Motor neuron (in vitro differentiated cells): ENCODE results near the gene UBA7. TPM values are rescaled to one million over a fixed set of nuclear protein-coding genes. Genes with fewer than 3 reads are reported as not detected.

Experiments
- ATAC-seq, 8 experiments: fragments of 200-7000 bp; cut with Tn5 transposase; replicated peaks in 6 of 8; 2 replicates each; pipeline ENCODE4 v1.8.0; 2021; ENCODE audit warnings: mild to moderate bottlenecking in 8 of 8, moderate library complexity in 8 of 8
- H3K27ac ChIP-seq, 2 donors: fragments of 250-450 bp; sonication (Bioruptor Pico); 2 replicates each; pipeline ENCODE4 v1.9.0; 2021; ENCODE audit warnings: antibody characterized with exemption in 2 of 2, mild to moderate bottlenecking in 2 of 2, moderate library complexity in 1 of 2
- H3K4me1 ChIP-seq, 2 donors: fragments of 250-450 bp; sonication (Bioruptor Pico); replicated peaks in 1 of 2; 2 replicates each; pipeline ENCODE4 v1.6.1; 2021; ENCODE audit warnings: antibody characterized with exemption in 2 of 2, mild to moderate bottlenecking in 2 of 2, moderate library complexity in 1 of 2
- H3K4me3 ChIP-seq, 5 donors: fragments of 250-450 bp; sonication (Bioruptor Pico); 2 replicates each; pipeline ENCODE4 v1.9.0; 2021; ENCODE audit warnings: antibody characterized with exemption in 5 of 5, mild to moderate bottlenecking in 5 of 5, moderate library complexity in 4 of 5
- WGBS, 10 experiments: fragments of 450-650 bp; shearing (Covaris generic); methylation state at CpG; one replicate each; pipeline ENCODE4 v1.0.0; 2022; 5-methylcytosine and 5-hydroxymethylcytosine counted together
- in situ Hi-C, 9 experiments: fragments of 400-800 bp; cut with MboI; loops; one replicate each; pipeline ENCODE4 v1.15.0; 2021; ENCODE audit warnings: low sequenced_read_pairs in 9 of 9, low pct_unique_long_range_greater_than_20kb in 2 of 9; ENCODE audit not compliant: unreplicated experiment in 9 of 9
- total RNA-seq, 8 experiments: library from RNA; unstranded; fragments of 300-600 nt; gene quantifications; 2 replicates each; pipeline versions ENCODE4 v1.2.3 to v1.2.4, GENCODE V29; 2022

Gene UBA7, protein sequence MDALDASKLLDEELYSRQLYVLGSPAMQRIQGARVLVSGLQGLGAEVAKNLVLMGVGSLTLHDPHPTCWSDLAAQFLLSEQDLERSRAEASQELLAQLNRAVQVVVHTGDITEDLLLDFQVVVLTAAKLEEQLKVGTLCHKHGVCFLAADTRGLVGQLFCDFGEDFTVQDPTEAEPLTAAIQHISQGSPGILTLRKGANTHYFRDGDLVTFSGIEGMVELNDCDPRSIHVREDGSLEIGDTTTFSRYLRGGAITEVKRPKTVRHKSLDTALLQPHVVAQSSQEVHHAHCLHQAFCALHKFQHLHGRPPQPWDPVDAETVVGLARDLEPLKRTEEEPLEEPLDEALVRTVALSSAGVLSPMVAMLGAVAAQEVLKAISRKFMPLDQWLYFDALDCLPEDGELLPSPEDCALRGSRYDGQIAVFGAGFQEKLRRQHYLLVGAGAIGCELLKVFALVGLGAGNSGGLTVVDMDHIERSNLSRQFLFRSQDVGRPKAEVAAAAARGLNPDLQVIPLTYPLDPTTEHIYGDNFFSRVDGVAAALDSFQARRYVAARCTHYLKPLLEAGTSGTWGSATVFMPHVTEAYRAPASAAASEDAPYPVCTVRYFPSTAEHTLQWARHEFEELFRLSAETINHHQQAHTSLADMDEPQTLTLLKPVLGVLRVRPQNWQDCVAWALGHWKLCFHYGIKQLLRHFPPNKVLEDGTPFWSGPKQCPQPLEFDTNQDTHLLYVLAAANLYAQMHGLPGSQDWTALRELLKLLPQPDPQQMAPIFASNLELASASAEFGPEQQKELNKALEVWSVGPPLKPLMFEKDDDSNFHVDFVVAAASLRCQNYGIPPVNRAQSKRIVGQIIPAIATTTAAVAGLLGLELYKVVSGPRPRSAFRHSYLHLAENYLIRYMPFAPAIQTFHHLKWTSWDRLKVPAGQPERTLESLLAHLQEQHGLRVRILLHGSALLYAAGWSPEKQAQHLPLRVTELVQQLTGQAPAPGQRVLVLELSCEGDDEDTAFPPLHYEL
- 10 to 100 TPM in 4 of 8 experiments, 1 to 10 TPM in 3, under 1 TPM in 1; 0.96 to 46.3 (median 11.0) TPM for total RNA-seq

DNA sequence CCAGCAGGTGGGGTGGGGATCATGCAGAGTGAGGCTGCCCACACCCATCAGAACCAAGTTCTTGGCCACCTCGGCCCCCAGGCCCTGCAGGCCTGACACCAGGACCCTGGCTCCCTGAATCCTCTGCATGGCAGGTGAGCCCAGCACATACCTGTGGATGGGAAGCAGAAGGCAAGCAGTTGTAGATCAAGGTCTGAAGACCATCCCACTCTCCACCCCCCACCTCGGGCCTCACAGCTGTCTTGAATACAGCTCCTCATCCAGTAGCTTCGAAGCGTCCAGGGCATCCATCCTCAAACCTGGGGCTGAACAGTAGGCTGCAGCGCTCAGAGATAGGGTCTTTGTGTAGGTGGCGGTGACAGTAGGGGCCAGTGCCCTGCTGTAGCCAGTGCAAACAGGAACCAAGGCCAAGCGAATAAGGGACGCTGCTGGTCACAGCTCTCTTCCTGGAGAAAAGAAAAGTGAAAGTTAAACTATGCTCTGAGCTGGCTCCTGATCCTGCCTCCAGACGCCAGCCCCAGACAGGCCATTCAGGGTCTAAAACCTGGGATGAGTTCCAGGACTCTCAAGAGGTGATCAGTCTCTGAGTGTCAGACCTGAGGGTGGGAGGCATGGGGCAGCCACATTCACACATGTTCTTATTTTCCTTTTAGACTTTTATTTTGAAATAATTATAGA, at the start of gene UBA7:
TSS of gene UBA7 (minus strand) at position 457 of the 678 bp plus-strand sequence. CDS start at position 291, 166 bp downstream.
- ATAC-seq, result peak; percentile 33 to 97 (median 90)
- peak within 1 kb of the TSS in 1 of 2 donors; percentile 62 for H3K27ac ChIP-seq
- in situ Hi-C loops, result loop anchor here in 1 of 9 experiments (25.0 kb wide), 1 partner anchor 99 kb away; the partner anchor contains the start of gene MST1R
- no peak within 1 kb of the TSS for H3K4me3 ChIP-seq
- peaks cover 0 to 4% of the 10 kb centered on the region in 2 donors for H3K4me1 ChIP-seq
- WGBS, 10 experiments, result 0 to 82% (median 71%) methylated on average over 1 to 7 of the region's 9 CpGs; no CpG with 5 or more reads in 5 of the 10 experiments

DNA sequence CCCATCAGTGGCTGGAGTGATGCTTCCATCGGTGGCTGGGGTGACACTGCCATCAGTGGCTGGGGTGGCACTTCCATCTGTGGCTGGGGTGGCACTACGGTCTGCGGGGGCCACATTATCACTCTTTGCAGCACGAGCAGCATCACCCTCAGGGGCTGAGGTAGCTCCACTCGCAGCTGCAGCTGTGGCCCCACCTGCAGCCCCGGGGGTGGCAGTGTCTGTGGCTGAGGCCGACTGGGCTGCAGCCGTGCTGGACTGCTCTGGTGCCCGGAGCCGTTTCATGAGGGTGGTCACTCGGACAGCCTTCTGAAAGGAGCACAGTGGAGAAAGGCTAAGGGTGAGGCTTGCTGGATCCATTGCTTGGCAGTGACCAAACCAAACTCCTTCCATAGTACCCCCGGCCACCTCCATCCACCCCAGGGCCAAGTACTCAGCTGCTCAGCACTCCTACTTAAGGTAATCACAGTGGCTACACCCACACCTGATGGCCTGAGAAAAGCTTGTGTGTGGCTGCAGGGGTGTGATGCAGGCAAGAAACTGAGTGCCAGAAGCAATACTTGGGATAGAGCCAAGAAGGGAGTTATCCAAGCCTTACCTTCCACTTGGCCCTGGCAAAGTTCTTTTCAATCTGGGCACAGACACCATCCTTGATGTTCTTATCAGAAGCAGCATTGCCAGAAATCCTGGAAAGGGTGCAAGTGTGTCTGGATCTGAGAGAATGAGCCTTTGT, 46.0 kb upstream of the UBA7 start:
- H3K27ac ChIP-seq, result no peak overlapping the region
- peaks cover 10 to 11% of the 10 kb centered on the region in 2 donors for H3K4me1 ChIP-seq
- in situ Hi-C loops, result no loop called here
- WGBS, 10 experiments, result no CpG with 5 or more reads among the region's 12 CpGs
- ATAC-seq, result no peak
- no peak overlapping the region for H3K4me3 ChIP-seq

DNA sequence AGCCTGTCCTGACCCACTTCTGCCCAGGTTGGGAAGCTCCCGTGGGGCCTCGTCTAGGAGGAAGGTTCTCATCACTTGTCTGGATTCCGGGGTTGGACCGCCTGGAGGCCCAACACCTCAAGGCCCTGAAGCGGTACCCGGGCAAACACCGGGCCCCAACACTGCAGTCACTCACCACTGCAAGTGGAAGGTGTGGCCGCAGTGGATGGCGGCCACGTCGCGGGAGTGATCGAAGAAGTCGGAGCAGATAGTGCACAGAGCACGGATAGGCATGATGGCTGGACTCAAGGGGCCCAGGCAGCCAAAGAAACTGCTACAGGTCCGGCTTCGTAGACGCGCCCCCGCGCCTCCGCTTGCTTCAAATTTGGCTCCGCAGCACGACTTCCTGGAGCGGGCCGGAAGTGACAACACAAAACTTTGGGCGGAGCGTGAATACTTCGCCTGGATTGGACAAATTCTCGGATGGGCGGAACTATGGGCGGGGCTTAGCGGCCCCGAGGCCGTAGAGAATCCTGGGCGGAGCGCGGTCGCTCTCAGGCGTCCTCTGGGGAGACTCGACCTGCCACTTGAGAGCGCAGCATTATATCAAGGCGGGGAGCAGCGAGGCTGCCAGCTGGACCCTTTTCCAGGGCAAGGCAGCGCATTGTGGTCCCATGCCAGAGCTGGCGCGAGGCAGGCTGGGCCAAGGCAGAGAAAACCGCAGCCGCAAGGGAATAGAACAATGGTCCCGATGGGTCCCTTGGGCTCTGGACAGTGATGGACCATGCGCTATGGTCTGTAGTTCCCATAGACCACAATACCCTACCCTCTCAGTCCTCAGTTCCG, 42.6 kb upstream of the UBA7 start, which contains the start of gene TRAIP:
TSS of gene TRAIP (minus strand) at position 384 of the 825 bp plus-strand sequence. CDS start at position 273, 111 bp downstream.
- 0 to 40% (median 8%) methylated on average over 1 to 22 of the region's 52 CpGs; no CpG with 5 or more reads in 3 of the 10 experiments for WGBS, 10 experiments
- Histone ChIP-seq H3K27ac (peak within 1 kb of the TSS; percentile 64 to 81), H3K4me3 (peak within 1 kb of the TSS; percentile 45 to 76 (median 53)), H3K4me1 (peaks cover 6 to 9% of the 10 kb centered on the region in 2 donors)
- in situ Hi-C loops, result no loop called here
- peak; percentile 98 to 99 (median 99) for ATAC-seq

DNA sequence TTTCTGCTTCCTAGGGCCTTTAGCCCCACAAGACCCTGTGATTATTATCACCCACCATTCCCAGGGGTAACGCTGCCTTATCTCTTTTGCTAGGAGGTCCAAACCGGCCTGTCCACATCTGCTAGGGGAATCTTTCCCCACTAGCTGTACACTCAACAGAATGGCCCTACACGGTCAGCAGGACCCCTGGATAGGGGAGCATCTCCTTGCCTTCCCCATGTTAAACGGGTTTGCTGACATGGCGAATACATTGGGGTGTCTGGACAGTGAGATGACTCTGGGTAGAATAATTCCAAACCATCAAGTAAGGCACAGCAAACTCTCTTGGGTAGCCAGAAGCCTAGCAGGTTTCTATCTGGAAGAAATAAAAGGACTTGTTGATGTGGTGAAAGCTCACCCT, 41.9 kb upstream of the UBA7 start:
- no peak overlapping the region for H3K27ac ChIP-seq
- in situ Hi-C loops, result no loop called here
- 13 to 85% (median 46%) methylated on average over 1 to 5 of the region's 5 CpGs; no CpG with 5 or more reads in 4 of the 10 experiments for WGBS, 10 experiments
- ATAC-seq, result no peak
- H3K4me3 ChIP-seq, result peak overlapping the region; percentile 45 to 76 (median 53)
- peaks cover 6 to 9% of the 10 kb centered on the region in 2 donors for H3K4me1 ChIP-seq

DNA sequence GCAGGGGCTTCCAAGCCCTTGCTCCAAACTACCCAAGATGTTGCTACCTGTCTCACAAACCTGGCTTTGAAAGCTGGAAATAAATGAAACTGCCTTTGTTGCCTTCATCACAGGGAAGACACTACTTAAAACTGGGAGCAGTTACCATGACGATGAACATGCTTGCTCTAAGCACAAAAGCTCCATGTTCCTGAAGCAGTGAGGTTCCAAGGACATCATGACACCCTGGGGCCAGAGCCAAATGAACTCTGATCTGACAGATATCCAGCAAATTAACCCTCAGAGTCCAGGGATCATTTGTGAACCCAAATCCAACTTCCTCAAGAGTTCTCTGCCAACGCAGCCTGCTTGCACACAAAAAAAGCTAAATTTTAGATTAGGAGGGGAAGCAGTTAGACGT, 31.9 kb upstream of the UBA7 start:
- H3K27ac ChIP-seq, result no peak overlapping the region
- ATAC-seq, result no peak
- in situ Hi-C loops, result no loop called here
- H3K4me1 ChIP-seq, result no peaks in the 10 kb centered on the region
- 83 to 100% (median 97%) methylated on average over 1 to 3 of the region's 3 CpGs; no CpG with 5 or more reads in 4 of the 10 experiments for WGBS, 10 experiments
- no peak overlapping the region for H3K4me3 ChIP-seq

DNA sequence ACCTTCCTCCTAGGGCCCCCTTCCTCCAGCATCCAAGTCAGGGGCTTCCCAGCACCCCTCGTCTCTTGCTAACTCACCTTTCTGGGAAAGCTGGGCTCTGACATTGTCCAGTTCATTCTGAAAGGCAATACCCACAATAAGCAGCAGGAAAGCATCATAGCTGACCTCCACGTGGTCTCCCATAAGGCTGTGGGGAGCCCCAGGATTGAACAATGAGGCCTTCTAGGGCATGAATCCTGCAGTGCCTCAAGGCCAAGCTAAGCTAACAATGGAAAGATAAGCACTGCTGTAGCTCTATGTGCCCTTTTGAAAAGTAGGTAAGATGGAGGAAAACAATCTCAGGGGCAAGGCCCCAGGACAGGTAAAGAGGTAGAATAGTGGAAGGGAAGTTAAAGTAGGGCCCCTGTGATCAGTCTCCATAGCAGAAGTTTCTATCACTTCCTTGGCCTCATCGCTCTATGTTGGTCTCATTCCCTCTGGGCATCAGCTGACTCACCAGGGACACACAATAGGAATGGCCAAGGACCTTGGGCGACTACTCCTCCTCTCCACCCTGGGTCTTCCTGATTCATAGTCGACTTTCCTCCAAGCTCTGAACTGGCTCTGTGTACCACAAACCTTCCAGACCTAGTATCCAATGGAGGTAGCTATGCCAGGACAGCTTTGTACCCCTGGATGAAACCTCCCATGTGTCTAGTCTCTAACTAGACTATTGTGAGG, 30.9 kb upstream of the UBA7 start:
- H3K4me3 ChIP-seq, result no peak overlapping the region
- no peak overlapping the region for H3K27ac ChIP-seq
- WGBS, 10 experiments, result 36 to 100% (median 75%) methylated on average over 1 to 3 of the region's 5 CpGs; no CpG with 5 or more reads in 4 of the 10 experiments
- in situ Hi-C loops, result no loop called here
- ATAC-seq, result no peak
- H3K4me1 ChIP-seq, result no peaks in the 10 kb centered on the region

DNA sequence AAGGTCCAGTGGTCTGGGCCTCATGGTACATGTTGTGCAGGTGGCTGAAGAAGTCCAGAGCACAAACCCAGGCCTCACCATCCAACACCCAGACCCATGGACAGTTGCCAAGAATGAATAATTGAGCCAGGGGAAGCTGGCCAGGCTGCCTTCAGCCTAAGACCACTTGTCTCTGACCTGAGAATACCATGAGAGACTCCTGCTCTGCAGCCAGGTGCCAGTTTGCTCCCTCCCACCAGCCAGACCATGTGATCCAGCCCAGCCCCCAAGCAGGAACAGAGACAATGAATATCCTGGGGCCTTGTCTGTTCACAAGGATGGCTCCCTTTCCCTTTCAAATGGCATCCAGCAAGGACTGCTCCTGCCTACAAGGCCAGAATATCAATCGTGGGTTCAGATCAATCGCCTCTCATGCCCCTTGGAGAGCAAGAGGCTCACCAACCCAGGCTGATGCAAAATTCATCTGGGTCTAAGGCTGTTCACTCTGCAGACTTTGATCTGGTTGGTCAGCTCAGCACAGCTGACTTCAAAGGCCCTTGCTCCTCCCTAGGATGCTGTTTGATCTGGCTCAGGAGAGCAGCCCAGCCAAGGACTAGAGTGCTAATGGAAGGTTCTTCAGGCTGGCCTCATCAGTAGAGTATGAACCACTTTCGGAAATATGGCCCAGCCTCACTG, 29.2 kb upstream of the UBA7 start:
- Histone ChIP-seq H3K27ac (no peak overlapping the region), H3K4me1 (no peaks in the 10 kb centered on the region), H3K4me3 (no peak overlapping the region)
- no peak for ATAC-seq
- 67 to 100% (median 87%) methylated on average over 1 to 3 of the region's 3 CpGs; no CpG with 5 or more reads in 6 of the 10 experiments for WGBS, 10 experiments
- in situ Hi-C loops, result no loop called here

DNA sequence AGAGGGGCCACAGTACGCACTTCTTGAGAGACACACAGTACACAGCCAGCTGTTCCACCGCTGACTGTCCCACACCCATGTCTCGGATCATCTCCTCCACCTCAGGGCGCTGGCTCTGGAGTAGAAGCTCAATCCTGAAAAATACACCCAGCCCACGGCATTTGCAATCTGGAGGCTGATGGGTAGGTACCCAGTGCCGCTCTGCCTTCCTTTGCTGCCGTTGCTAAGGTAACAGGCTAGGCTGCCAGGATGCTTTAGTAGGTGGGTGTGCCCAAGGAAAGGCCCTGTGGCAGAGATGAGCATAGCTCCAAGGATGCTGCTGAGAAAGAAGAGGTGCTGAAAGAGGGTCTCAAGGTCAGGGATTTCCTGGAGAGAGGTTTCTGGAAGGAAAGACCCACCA, 28.1 kb upstream of the UBA7 start:
- peak in 2 of 8 experiments; percentile 13 to 34 for ATAC-seq
- WGBS, 10 experiments, result 38 to 100% (median 93%) methylated on average over 1 to 4 of the region's 7 CpGs; no CpG with 5 or more reads in 3 of the 10 experiments
- Histone ChIP-seq H3K4me3 (no peak overlapping the region), H3K4me1 (no peaks in the 10 kb centered on the region), H3K27ac (no peak overlapping the region)
- in situ Hi-C loops, result no loop called here

DNA sequence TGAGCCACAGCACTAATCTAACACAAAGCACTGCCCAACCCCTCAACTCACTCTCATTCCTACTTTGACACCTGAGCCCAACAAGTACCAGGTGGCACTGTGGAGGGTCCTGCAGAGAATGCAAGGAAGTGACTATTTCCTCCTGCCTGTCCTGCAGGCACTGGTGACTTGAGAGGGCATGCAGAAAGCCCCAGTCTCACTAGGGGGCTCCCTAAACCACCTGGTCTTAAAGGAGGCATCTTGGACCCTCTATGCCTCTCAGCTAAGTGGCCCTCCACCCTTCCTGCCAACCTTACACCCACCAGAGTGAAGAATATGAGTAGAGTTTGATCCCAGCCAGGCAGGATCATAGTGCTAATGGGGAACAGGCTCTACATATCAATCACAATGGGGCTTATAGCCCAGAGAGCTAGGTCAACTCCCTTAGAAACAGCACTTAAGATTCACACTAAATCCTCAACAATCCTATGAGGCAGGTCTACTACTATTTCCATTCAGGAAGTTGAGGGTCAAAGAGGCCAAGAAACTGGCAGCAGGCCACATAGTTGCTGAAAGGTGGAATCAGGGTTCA, 27.5 kb upstream of the UBA7 start:
- in situ Hi-C loops, result no loop called here
- no peaks in the 10 kb centered on the region for H3K4me1 ChIP-seq
- ATAC-seq, result peak; percentile 16 to 65 (median 42)
- H3K27ac ChIP-seq, result no peak overlapping the region
- H3K4me3 ChIP-seq, result no peak overlapping the region

DNA sequence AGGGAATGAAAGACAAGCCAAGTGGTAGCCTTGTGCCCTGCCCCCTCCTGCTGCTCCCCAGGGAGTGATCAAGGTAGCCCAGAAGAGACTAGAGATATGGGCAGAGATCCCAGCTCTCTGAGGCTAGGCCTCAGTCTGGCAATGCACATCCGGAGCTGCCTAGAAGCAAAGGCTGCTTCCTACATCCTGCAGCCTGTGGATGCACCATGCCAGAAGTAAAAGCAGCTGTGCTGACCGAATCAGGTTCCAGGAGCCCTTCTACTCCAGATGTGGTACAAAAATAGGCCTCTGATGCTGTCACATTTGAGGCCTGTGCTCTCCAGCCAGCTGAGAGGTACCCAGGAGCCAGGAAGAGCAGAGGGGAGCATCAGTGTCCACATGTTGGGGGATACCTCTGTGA, 26.6 kb upstream of the UBA7 start:
- no peak overlapping the region for H3K4me3 ChIP-seq
- H3K4me1 ChIP-seq, result no peaks in the 10 kb centered on the region
- in situ Hi-C loops, result no loop called here
- WGBS, 10 experiments, result no CpG with 5 or more reads among the region's 2 CpGs
- no peak overlapping the region for H3K27ac ChIP-seq
- no peak for ATAC-seq
